Activated naive CD4-positive, alpha-beta T cell (primary cell): Measurements from ENCODE around the gene GLI3.

ENCODE experiments used
- DNase-seq, 4 experiments: peaks; one replicate each; lab custom pipeline; 2025; lab: John Stamatoyannopoulos, UW

The GLI3 gene

GRCh38 chr7:42081671-42082070, 155.3 kb downstream of the GLI3 start:
- no peak for DNase-seq

GRCh38 chr7:42080841-42081586, 156.0 kb downstream of the GLI3 start:
- DNase-seq, result no peak

GRCh38 chr7:42077271-42078135, 159.5 kb downstream of the GLI3 start:
- no peak for DNase-seq

GRCh38 chr7:42076870-42077269, 160.1 kb downstream of the GLI3 start:
- no peak for DNase-seq

GRCh38 chr7:42075418-42075817, 161.6 kb downstream of the GLI3 start:
- no peak for DNase-seq

- no peak for DNase-seq
These were observed 162.9 kb downstream of the GLI3 start for GRCh38 chr7:42074076-42074475.

- DNase-seq, result no peak
These were observed 165.4 kb downstream of the GLI3 start for GRCh38 chr7:42071372-42072261.

GRCh38 chr7:42070068-42070467, 166.9 kb downstream of the GLI3 start:
- no peak for DNase-seq

- no peak for DNase-seq
These were observed 167.4 kb downstream of the GLI3 start for GRCh38 chr7:42069590-42069989.

- no peak for DNase-seq
These were observed 168.3 kb downstream of the GLI3 start for GRCh38 chr7:42068554-42069280.

- no peak for DNase-seq
These were observed 171.1 kb downstream of the GLI3 start for GRCh38 chr7:42065942-42066341.

GRCh38 chr7:42065015-42065414, 172.0 kb downstream of the GLI3 start:
- no peak for DNase-seq

GRCh38 chr7:42064534-42064933, 172.5 kb downstream of the GLI3 start:
- no peak for DNase-seq

GRCh38 chr7:42059275-42059674, 177.7 kb downstream of the GLI3 start:
- no peak for DNase-seq

GRCh38 chr7:42057331-42057730, 179.7 kb downstream of the GLI3 start:
- no peak for DNase-seq

GRCh38 chr7:42055171-42055570, 181.8 kb downstream of the GLI3 start:
- DNase-seq, result no peak

- no peak for DNase-seq
These were observed 183.2 kb downstream of the GLI3 start for GRCh38 chr7:42053834-42054233.

GRCh38 chr7:42049761-42050160, 187.2 kb downstream of the GLI3 start:
- DNase-seq, result no peak

GRCh38 chr7:42046483-42046882, 190.5 kb downstream of the GLI3 start:
- DNase-seq, result no peak

GRCh38 chr7:42045961-42046360, 191.0 kb downstream of the GLI3 start:
- no peak for DNase-seq

- no peak for DNase-seq
These were observed 197.1 kb downstream of the GLI3 start for GRCh38 chr7:42039921-42040320.

GRCh38 chr7:42035210-42035609, 201.8 kb downstream of the GLI3 start:
- DNase-seq, result no peak
